Left lobe of liver (tissue), 2 donors: ENCODE measurements around the gene KLK14. TPM values are rescaled to one million over a fixed set of nuclear protein-coding genes. Genes with fewer than 3 reads are reported as not detected.

Experiments used
- ATAC-seq: fragments of 200-7000 bp; cut with Tn5 transposase; one replicate; pipeline ENCODE4 v1.9.1; 2020; ENCODE audit warnings: mild to moderate bottlenecking, moderate library complexity
- DNase-seq: peaks from one replicate; pipeline ENCODE4 v3.0.0-alpha.2; 2020; ENCODE audit warnings: low spot score
- total RNA-seq: library from RNA; stranded (reverse); gene quantifications from one replicate; pipeline ENCODE4 v1.2.1, GENCODE V29; 2021
- donor health status: DM: no; HTN: no; CAD: no; lungs with moderate emphysema.
- donor health status: DM: no; HTN: yes; CAD: no.

Gene KLK14
- not detected for total RNA-seq

GRCh38 chr19:51082611-51083010 lies at the start of gene KLK14:
KLK14 (minus strand) TSS chr19:51082887; CDS start chr19:51082614, 273 bp downstream.
- ATAC-seq, result no peak
- DNase-seq, result no peak

- peak; percentile 54 for DNase-seq
- ATAC-seq, result peak; percentile 64
Measured at GRCh38 chr19:51131780-51132680, 49.3 kb upstream of the KLK14 start.

- no peak for ATAC-seq
- DNase-seq, result no peak
Measured at GRCh38 chr19:51129716-51130115, 47.0 kb upstream of the KLK14 start.

- DNase-seq (no peak), ATAC-seq (no peak)
Measured at GRCh38 chr19:51128227-51128626, 45.5 kb upstream of the KLK14 start.

GRCh38 chr19:51127755-51128154 lies 45.1 kb upstream of the KLK14 start:
- peak; percentile 20 for ATAC-seq
- no peak for DNase-seq

GRCh38 chr19:51127032-51127431 lies 44.3 kb upstream of the KLK14 start:
- no peak for DNase-seq
- ATAC-seq, result no peak

GRCh38 chr19:51125421-51126075 lies 42.9 kb upstream of the KLK14 start:
- DNase-seq, result no peak
- ATAC-seq, result no peak

- no peak for DNase-seq
- peak; percentile 58 for ATAC-seq
Measured at GRCh38 chr19:51124729-51125128, 42.0 kb upstream of the KLK14 start, which contains the start of gene SIGLEC9. SIGLEC9 (plus strand) TSS chr19:51124906; CDS start chr19:51124975, 69 bp downstream.

- ATAC-seq (no peak), DNase-seq (no peak)
Measured at GRCh38 chr19:51124216-51124615, 41.5 kb upstream of the KLK14 start.

GRCh38 chr19:51123802-51124201 lies 41.1 kb upstream of the KLK14 start:
- DNase-seq (no peak), ATAC-seq (no peak)

- DNase-seq, result no peak
- no peak for ATAC-seq
Measured at GRCh38 chr19:51123381-51123800, 40.7 kb upstream of the KLK14 start.

- DNase-seq, result no peak
- ATAC-seq, result peak; percentile 32
Measured at GRCh38 chr19:51122112-51122981, 39.7 kb upstream of the KLK14 start.

- ATAC-seq (peak; percentile 13), DNase-seq (no peak)
Measured at GRCh38 chr19:51121257-51121656, 38.6 kb upstream of the KLK14 start.

- DNase-seq, result no peak
- ATAC-seq, result no peak
Measured at GRCh38 chr19:51120160-51120559, 37.5 kb upstream of the KLK14 start.

- DNase-seq (no peak), ATAC-seq (no peak)
Measured at GRCh38 chr19:51119611-51120010, 36.9 kb upstream of the KLK14 start.

- DNase-seq, result no peak
- ATAC-seq, result no peak
Measured at GRCh38 chr19:51119101-51119500, 36.4 kb upstream of the KLK14 start.

GRCh38 chr19:51116736-51117286 lies 34.1 kb upstream of the KLK14 start:
- no peak for ATAC-seq

GRCh38 chr19:51114087-51114729 lies 31.5 kb upstream of the KLK14 start:
- ATAC-seq (no peak), DNase-seq (no peak)

More at GRCh38 chr19:51116736-51117286, 34.1 kb upstream of the KLK14 start:
- no peak for DNase-seq

- ATAC-seq, result no peak
- no peak for DNase-seq
Measured at GRCh38 chr19:51111606-51112005, 28.9 kb upstream of the KLK14 start.

- ATAC-seq (no peak), DNase-seq (no peak)
Measured at GRCh38 chr19:51110666-51110971, 27.9 kb upstream of the KLK14 start.
